Osteocyte (in vitro differentiated cells): ENCODE data around the gene ADAMTSL1. TPM values are rescaled to one million over a fixed set of nuclear protein-coding genes. Genes with fewer than 3 reads are reported as not detected.

Experiments
- DNase-seq: peaks from one replicate; pipeline ENCODE4 v3.0.0; 2021; ENCODE audit warnings: mixed read lengths; ENCODE audit not compliant: unreplicated experiment; ENCODE audit errors: extremely low spot score
- H3K27ac Mint-ChIP-seq: one replicate; pipeline ENCODE4 v1.8.0; 2021; ENCODE audit warnings: mild to moderate bottlenecking, mixed read lengths; ENCODE audit not compliant: unreplicated experiment
- H3K27me3 Mint-ChIP-seq: one replicate; pipeline ENCODE4 v1.8.0; 2021; ENCODE audit warnings: mixed read lengths; ENCODE audit not compliant: unreplicated experiment
- H3K36me3 Mint-ChIP-seq: one replicate; pipeline ENCODE4 v1.8.0; 2021; ENCODE audit warnings: mixed read lengths; ENCODE audit not compliant: unreplicated experiment
- H3K4me1 Mint-ChIP-seq: one replicate; pipeline ENCODE4 v1.8.0; 2021; ENCODE audit warnings: mixed read lengths; ENCODE audit not compliant: unreplicated experiment
- H3K4me3 Mint-ChIP-seq: one replicate; pipeline ENCODE4 v1.8.0; 2021; ENCODE audit warnings: mild to moderate bottlenecking, moderate library complexity, mixed read lengths; ENCODE audit not compliant: unreplicated experiment
- H3K9me3 Mint-ChIP-seq: one replicate; pipeline ENCODE4 v1.8.0; 2021; ENCODE audit warnings: mixed read lengths; ENCODE audit not compliant: unreplicated experiment
- CTCF ChIP-seq: fragments of 200-600 bp; sonication (generic); IDR thresholded peaks from 2 replicates; pipeline ENCODE4 v1.5.0; 2021; ENCODE audit warnings: antibody characterized with exemption, mild to moderate bottlenecking, moderate library complexity
- total RNA-seq: library from RNA; stranded (reverse); gene quantifications from 2 replicates; pipeline ENCODE4 v1.2.1, GENCODE V29; 2021

Gene ADAMTSL1
- total RNA-seq, 1 donor from 2014 or later, result 1.5 TPM

- no peak for DNase-seq
- Mint-ChIP-seq H3K9me3 (no peaks in the 10 kb centered on the region), H3K27me3 (peaks cover 14% of the 10 kb centered on the region), H3K4me3 (no peak overlapping the region), H3K4me1 (peaks cover 11% of the 10 kb centered on the region), H3K27ac (no peak overlapping the region), H3K36me3 (peaks cover 4% of the 10 kb centered on the region)
- TF ChIP-seq CTCF, result no peak
Measured at GRCh38 chr9:18766989-18767550, 293.1 kb downstream of the ADAMTSL1 start.

GRCh38 chr9:18768951-18769622, 295.1 kb downstream of the ADAMTSL1 start:
- Mint-ChIP-seq H3K4me1 (peaks cover 4% of the 10 kb centered on the region), H3K27me3 (peaks cover 15% of the 10 kb centered on the region), H3K4me3 (no peak overlapping the region)

GRCh38 chr9:18770131-18770908, 296.4 kb downstream of the ADAMTSL1 start:
- Mint-ChIP-seq H3K9me3 (no peaks in the 10 kb centered on the region), H3K27ac (no peak overlapping the region), H3K36me3 (peaks cover 4% of the 10 kb centered on the region), H3K4me3 (no peak overlapping the region), H3K4me1 (peaks cover 4% of the 10 kb centered on the region), H3K27me3 (peaks cover 17% of the 10 kb centered on the region)
- no peak for DNase-seq
- no peak for TF ChIP-seq CTCF

More at GRCh38 chr9:18768951-18769622, 295.1 kb downstream of the ADAMTSL1 start:
- no peaks in the 10 kb centered on the region for H3K9me3 Mint-ChIP-seq
- peaks cover 4% of the 10 kb centered on the region for H3K36me3 Mint-ChIP-seq
- no peak for DNase-seq
- no peak overlapping the region for H3K27ac Mint-ChIP-seq
- no peak for TF ChIP-seq CTCF

DNA sequence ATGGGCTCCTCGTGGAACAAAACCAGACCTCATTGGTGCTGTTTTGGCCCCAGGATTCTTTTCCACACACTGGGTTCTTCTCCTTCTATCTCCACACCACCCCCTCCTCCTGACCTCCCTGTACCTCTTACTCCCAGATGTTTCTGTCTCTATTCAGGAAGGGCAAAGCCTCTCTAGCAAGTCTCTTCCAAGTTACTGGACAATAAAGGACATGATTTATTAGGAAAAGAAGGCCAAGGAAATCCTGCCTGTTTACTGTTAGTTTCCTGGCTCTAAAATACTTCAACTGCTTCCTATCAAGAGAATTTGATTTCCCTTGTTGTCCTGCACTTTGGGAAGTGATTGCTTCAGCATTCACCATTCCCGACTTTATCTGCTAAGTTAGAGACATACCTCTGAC, 297.1 kb downstream of the ADAMTSL1 start:
- H3K36me3 Mint-ChIP-seq, result peaks cover 4% of the 10 kb centered on the region
- no peak for TF ChIP-seq CTCF
- no peaks in the 10 kb centered on the region for H3K9me3 Mint-ChIP-seq
- H3K27me3 Mint-ChIP-seq, result peaks cover 17% of the 10 kb centered on the region
- no peak for DNase-seq
- H3K4me1 Mint-ChIP-seq, result peaks cover 7% of the 10 kb centered on the region
- H3K27ac Mint-ChIP-seq, result no peak overlapping the region
- no peak overlapping the region for H3K4me3 Mint-ChIP-seq

GRCh38 chr9:18771763-18772162, 297.8 kb downstream of the ADAMTSL1 start:
- Mint-ChIP-seq H3K27me3 (peaks cover 17% of the 10 kb centered on the region), H3K4me1 (peaks cover 15% of the 10 kb centered on the region), H3K27ac (no peak overlapping the region), H3K9me3 (no peaks in the 10 kb centered on the region), H3K36me3 (peaks cover 4% of the 10 kb centered on the region), H3K4me3 (no peak overlapping the region)
- TF ChIP-seq CTCF, result no peak
- DNase-seq, result no peak
